ENCODE results near the gene SRMS.
A peak's percentile ranks its signal among the peaks of the same experiment; 100 is the strongest.

The SRMS gene

GRCh38 chr20:63554361-63555278 lies 7.1 kb upstream of the SRMS start:
- Histone ChIP-seq H3F3A (ENCODE audit: low read depth) (no peaks in the 10 kb centered on the region), H3K4me1 (ENCODE audit: insufficient read depth, low read length, poor library complexity, severe bottlenecking) (peaks cover 26% of the 10 kb centered on the region), H3K9me3 (ENCODE audit: insufficient read depth, low read depth, low read length) (no peaks in the 10 kb centered on the region), H3K27me3 (ENCODE audit: insufficient read depth, low read length, poor library complexity, severe bottlenecking) (no peaks in the 10 kb centered on the region), H3K9me2 (replicated peaks; ENCODE audit: low read depth, low read length) (no peaks in the 10 kb centered on the region), H3K36me3 (ENCODE audit: insufficient read depth, low read length) (no peaks in the 10 kb centered on the region), H3K4me3 (ENCODE audit: low read length, poor library complexity, severe bottlenecking) (peak overlapping the region; percentile 61), H4K20me1 (ENCODE audit: insufficient read depth, low read length, poor library complexity, severe bottlenecking) (no peaks in the 10 kb centered on the region), H3K79me2 (ENCODE audit: insufficient read depth, low read length) (no peaks in the 10 kb centered on the region), H2AFZ (ENCODE audit: low read length) (no peak overlapping the region), H3K4me2 (ENCODE audit: low read depth, low read length, poor library complexity, severe bottlenecking) (peak overlapping the region; percentile 75), H3K9ac (ENCODE audit: low read depth, low read length, poor library complexity, severe bottlenecking) (no peak overlapping the region)
- TF ChIP-seq CTCF (conservative IDR thresholded peaks at IDR 0.05; ENCODE audit: low read length) (no peak), EZH2phosphoT487 (IDR thresholded peaks at IDR 0.05; ENCODE audit: borderline replicate concordance) (no peak)

GRCh38 chr20:63553933-63554290 lies 6.4 kb upstream of the SRMS start, which contains the start of gene FNDC11:
TSS of gene FNDC11 (plus strand) at chr20:63554159. CDS start at chr20:63555664, 1,505 bp downstream.
- no peaks in the 10 kb centered on the region for H3K9me2 ChIP-seq (replicated peaks; ENCODE audit: low read depth, low read length)
- TF ChIP-seq EZH2phosphoT487 (IDR thresholded peaks at IDR 0.05; ENCODE audit: borderline replicate concordance) (no peak), CTCF (conservative IDR thresholded peaks at IDR 0.05; ENCODE audit: low read length) (no peak)
- peaks cover 26% of the 10 kb centered on the region for H3K4me1 ChIP-seq (ENCODE audit: insufficient read depth, low read length, poor library complexity, severe bottlenecking)
- H3K36me3 ChIP-seq (ENCODE audit: insufficient read depth, low read length) = no peaks in the 10 kb centered on the region
- peak within 1 kb of the TSS; percentile 61 for H3K4me3 ChIP-seq (ENCODE audit: low read length, poor library complexity, severe bottlenecking)
- H4K20me1 ChIP-seq (ENCODE audit: insufficient read depth, low read length, poor library complexity, severe bottlenecking) = no peaks in the 10 kb centered on the region
- H3K79me2 ChIP-seq (ENCODE audit: insufficient read depth, low read length) = no peaks in the 10 kb centered on the region
- H3K9ac ChIP-seq (ENCODE audit: low read depth, low read length, poor library complexity, severe bottlenecking) = peak within 1 kb of the TSS; percentile 62
- H3K9me3 ChIP-seq (ENCODE audit: insufficient read depth, low read depth, low read length) = no peaks in the 10 kb centered on the region
- peak within 1 kb of the TSS; percentile 85; the same call in 1 of the 2 replicates for H2AFZ ChIP-seq (ENCODE audit: low read length)
- no peaks in the 10 kb centered on the region for H3F3A ChIP-seq (ENCODE audit: low read depth)
- peak within 1 kb of the TSS; percentile 75 for H3K4me2 ChIP-seq (ENCODE audit: low read depth, low read length, poor library complexity, severe bottlenecking)
- H3K27me3 ChIP-seq (ENCODE audit: insufficient read depth, low read length, poor library complexity, severe bottlenecking) = no peaks in the 10 kb centered on the region

GRCh38 chr20:63553251-63553932 lies 5.8 kb upstream of the SRMS start:
- TF ChIP-seq CTCF (conservative IDR thresholded peaks at IDR 0.05; ENCODE audit: low read length) = no peak
- TF ChIP-seq EZH2phosphoT487 (IDR thresholded peaks at IDR 0.05; ENCODE audit: borderline replicate concordance) = no peak
- H4K20me1 ChIP-seq (ENCODE audit: insufficient read depth, low read length, poor library complexity, severe bottlenecking) = no peaks in the 10 kb centered on the region
- peak overlapping the region; percentile 62 for H3K9ac ChIP-seq (ENCODE audit: low read depth, low read length, poor library complexity, severe bottlenecking)
- peak overlapping the region; percentile 61 for H3K4me3 ChIP-seq (ENCODE audit: low read length, poor library complexity, severe bottlenecking)
- H3K9me3 ChIP-seq (ENCODE audit: insufficient read depth, low read depth, low read length) = no peaks in the 10 kb centered on the region
- peak overlapping the region; percentile 85; the same call in 1 of the 2 replicates for H2AFZ ChIP-seq (ENCODE audit: low read length)
- H3F3A ChIP-seq (ENCODE audit: low read depth) = no peaks in the 10 kb centered on the region
- peaks cover 26% of the 10 kb centered on the region for H3K4me1 ChIP-seq (ENCODE audit: insufficient read depth, low read length, poor library complexity, severe bottlenecking)
- no peaks in the 10 kb centered on the region for H3K79me2 ChIP-seq (ENCODE audit: insufficient read depth, low read length)
- peak overlapping the region; percentile 75 for H3K4me2 ChIP-seq (ENCODE audit: low read depth, low read length, poor library complexity, severe bottlenecking)
- H3K9me2 ChIP-seq (replicated peaks; ENCODE audit: low read depth, low read length) = no peaks in the 10 kb centered on the region
- no peaks in the 10 kb centered on the region for H3K27me3 ChIP-seq (ENCODE audit: insufficient read depth, low read length, poor library complexity, severe bottlenecking)
- H3K36me3 ChIP-seq (ENCODE audit: insufficient read depth, low read length) = no peaks in the 10 kb centered on the region

Measured in Loucy (cell line).